Loucy (cell line): ENCODE results near the gene CRADD.

Experiments used
- H2AFZ ChIP-seq: fragments of 200-600 bp; sonication (generic); 2 replicates; pipeline ENCODE4 v1.6.0; 2016; ENCODE audit warnings: antibody characterized with exemption, mild to moderate bottlenecking, low read length, moderate library complexity
- H3F3A ChIP-seq: fragments of 200-600 bp; 2 replicates; pipeline ENCODE4 v1.6.0; 2016; ENCODE audit warnings: antibody characterized with exemption, low read depth, mild to moderate bottlenecking
- H3K27me3 ChIP-seq: fragments of 200-600 bp; sonication (generic); 2 replicates; pipeline ENCODE4 v1.6.1; 2014; ENCODE audit warnings: low read length, mild to moderate bottlenecking; ENCODE audit not compliant: insufficient read depth, poor library complexity, severe bottlenecking
- H3K36me3 ChIP-seq: fragments of 200-600 bp; sonication (generic); 2 replicates; pipeline ENCODE4 v1.6.1; 2016; ENCODE audit warnings: low read length; ENCODE audit not compliant: insufficient read depth
- H3K4me1 ChIP-seq: fragments of 200-600 bp; sonication (generic); 2 replicates; pipeline ENCODE4 v1.5.1; 2014; ENCODE audit warnings: low read length, mild to moderate bottlenecking; ENCODE audit not compliant: insufficient read depth, poor library complexity, severe bottlenecking
- H3K4me2 ChIP-seq: fragments of 200-600 bp; sonication (generic); 2 replicates; pipeline ENCODE4 v1.6.0; 2014; ENCODE audit warnings: antibody characterized with exemption, low read length, low read depth, mild to moderate bottlenecking; ENCODE audit not compliant: poor library complexity, severe bottlenecking
- H3K4me3 ChIP-seq: fragments of 200-600 bp; sonication (generic); 2 replicates; pipeline ENCODE4 v1.5.1; 2014; ENCODE audit warnings: low read length, mild to moderate bottlenecking, mixed read lengths; ENCODE audit not compliant: poor library complexity, severe bottlenecking
- H3K79me2 ChIP-seq: fragments of 200-600 bp; sonication (generic); 2 replicates; pipeline ENCODE4 v1.6.1; 2014; ENCODE audit warnings: low read length; ENCODE audit not compliant: insufficient read depth
- H3K9ac ChIP-seq: fragments of 200-600 bp; sonication (generic); 2 replicates; pipeline ENCODE4 v1.6.0; 2014; ENCODE audit warnings: mild to moderate bottlenecking, low read depth, low read length, moderate library complexity; ENCODE audit not compliant: poor library complexity, severe bottlenecking
- H3K9me2 ChIP-seq: fragments of 200-600 bp; sonication (generic); replicated peaks from 2 replicates; pipeline ENCODE4 v1.6.1; 2016; ENCODE audit warnings: low read depth, low read length, mixed read lengths
- H3K9me3 ChIP-seq: fragments of 200-600 bp; sonication (generic); 2 replicates; pipeline ENCODE4 v1.6.1; 2014; ENCODE audit warnings: mild to moderate bottlenecking, antibody characterized with exemption, low read length, low read depth; ENCODE audit not compliant: insufficient read depth
- H4K20me1 ChIP-seq: fragments of 200-600 bp; sonication (generic); 2 replicates; pipeline ENCODE4 v1.6.0; 2014; ENCODE audit warnings: antibody characterized with exemption, low read length, mild to moderate bottlenecking; ENCODE audit not compliant: insufficient read depth, poor library complexity, severe bottlenecking
- EZH2phosphoT487 ChIP-seq: fragments of 200-600 bp; IDR thresholded peaks from 2 replicates; pipeline ENCODE4 v1.6.1; 2018; ENCODE audit warnings: antibody characterized with exemption, mild to moderate bottlenecking, moderate library complexity, borderline replicate concordance
- TF ChIP-seq, protein P1 (sequence below): fragments of 200-600 bp; sonication (generic); conservative IDR thresholded peaks from 2 replicates; pipeline ENCODE4 v1.5.1; 2014; ENCODE audit warnings: mild to moderate bottlenecking, antibody characterized with exemption, low read length

The CRADD gene

DNA sequence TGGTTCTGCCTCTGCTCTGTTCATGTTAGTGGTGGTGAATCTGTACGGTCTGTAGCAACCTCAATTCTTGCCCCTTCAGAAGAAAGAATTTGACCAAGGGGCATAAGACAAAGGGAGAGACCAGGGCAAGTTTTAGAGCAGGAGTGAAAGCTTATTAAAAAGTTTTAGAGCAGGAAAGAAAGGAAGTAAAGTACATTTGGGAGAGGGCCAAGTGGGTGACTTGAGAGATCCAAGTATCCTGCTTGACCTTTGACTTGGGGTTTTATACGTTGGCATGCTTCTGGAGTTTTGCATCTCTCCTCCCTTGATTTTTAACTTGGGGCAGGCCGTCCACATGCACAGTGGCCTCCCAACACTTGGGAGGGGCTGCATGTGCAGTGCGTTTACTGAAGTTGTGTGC is 225.0 kb downstream of the CRADD start:
- Histone ChIP-seq H3K36me3 (no peaks in the 10 kb centered on the region), H3K79me2 (no peaks in the 10 kb centered on the region), H3F3A (no peaks in the 10 kb centered on the region), H3K9ac (no peak overlapping the region), H2AFZ (no peak overlapping the region), H3K4me3 (no peak overlapping the region), H3K4me2 (no peak overlapping the region), H3K4me1 (peaks cover 10% of the 10 kb centered on the region), H3K9me3 (no peaks in the 10 kb centered on the region), H3K9me2 (no peaks in the 10 kb centered on the region), H4K20me1 (no peaks in the 10 kb centered on the region), H3K27me3 (no peaks in the 10 kb centered on the region)
- TF ChIP-seq EZH2phosphoT487 = no peak
- TF ChIP-seq, protein P1, sequence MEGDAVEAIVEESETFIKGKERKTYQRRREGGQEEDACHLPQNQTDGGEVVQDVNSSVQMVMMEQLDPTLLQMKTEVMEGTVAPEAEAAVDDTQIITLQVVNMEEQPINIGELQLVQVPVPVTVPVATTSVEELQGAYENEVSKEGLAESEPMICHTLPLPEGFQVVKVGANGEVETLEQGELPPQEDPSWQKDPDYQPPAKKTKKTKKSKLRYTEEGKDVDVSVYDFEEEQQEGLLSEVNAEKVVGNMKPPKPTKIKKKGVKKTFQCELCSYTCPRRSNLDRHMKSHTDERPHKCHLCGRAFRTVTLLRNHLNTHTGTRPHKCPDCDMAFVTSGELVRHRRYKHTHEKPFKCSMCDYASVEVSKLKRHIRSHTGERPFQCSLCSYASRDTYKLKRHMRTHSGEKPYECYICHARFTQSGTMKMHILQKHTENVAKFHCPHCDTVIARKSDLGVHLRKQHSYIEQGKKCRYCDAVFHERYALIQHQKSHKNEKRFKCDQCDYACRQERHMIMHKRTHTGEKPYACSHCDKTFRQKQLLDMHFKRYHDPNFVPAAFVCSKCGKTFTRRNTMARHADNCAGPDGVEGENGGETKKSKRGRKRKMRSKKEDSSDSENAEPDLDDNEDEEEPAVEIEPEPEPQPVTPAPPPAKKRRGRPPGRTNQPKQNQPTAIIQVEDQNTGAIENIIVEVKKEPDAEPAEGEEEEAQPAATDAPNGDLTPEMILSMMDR = no peak

DNA sequence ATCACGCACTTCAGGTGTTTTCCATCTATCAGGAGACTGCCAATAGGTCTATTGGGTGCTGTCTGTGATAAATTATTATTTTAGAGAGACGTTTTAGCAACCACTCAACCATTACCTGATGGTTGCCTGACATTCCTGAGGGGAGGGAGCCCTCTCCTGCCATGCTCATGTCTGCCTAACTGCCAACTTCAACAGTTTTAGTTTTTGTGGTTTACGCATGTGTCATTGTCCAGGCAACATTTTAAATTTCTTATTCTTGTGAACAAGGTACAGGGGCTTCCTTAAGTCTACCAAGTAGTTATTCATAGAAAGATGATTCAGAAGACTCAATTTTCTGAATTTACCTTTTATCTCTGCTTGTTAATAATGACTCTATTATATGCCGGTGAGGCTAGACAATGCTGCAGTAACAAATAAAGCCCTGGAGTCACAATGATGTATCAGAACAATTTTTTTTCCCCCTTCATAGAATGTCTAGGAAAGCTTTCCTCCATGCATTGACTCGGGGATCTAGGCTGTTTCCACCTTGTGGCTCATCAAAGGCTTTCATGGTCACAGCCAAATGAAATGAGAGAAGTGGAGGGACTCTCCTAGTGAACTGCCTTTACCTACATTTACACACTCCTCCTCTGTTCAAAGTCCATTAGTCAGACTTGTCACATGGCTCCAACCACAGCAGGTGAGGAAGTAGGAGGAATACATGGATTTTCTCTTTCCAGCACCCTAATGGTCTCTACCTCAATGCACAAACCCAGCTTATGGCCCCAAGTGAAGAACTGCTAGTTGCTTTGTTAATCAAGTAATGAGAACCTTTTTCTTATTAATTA is 225.8 kb downstream of the CRADD start:
- Histone ChIP-seq H4K20me1 (no peaks in the 10 kb centered on the region), H3K79me2 (no peaks in the 10 kb centered on the region), H3K4me2 (no peak overlapping the region), H3K9ac (no peak overlapping the region), H3K4me1 (peaks cover 10% of the 10 kb centered on the region), H3F3A (no peaks in the 10 kb centered on the region), H3K9me3 (no peaks in the 10 kb centered on the region), H3K27me3 (no peaks in the 10 kb centered on the region), H2AFZ (no peak overlapping the region), H3K9me2 (no peaks in the 10 kb centered on the region), H3K36me3 (no peaks in the 10 kb centered on the region), H3K4me3 (no peak overlapping the region)
- TF ChIP-seq EZH2phosphoT487 = no peak
- TF ChIP-seq, protein P1 = no peak

DNA sequence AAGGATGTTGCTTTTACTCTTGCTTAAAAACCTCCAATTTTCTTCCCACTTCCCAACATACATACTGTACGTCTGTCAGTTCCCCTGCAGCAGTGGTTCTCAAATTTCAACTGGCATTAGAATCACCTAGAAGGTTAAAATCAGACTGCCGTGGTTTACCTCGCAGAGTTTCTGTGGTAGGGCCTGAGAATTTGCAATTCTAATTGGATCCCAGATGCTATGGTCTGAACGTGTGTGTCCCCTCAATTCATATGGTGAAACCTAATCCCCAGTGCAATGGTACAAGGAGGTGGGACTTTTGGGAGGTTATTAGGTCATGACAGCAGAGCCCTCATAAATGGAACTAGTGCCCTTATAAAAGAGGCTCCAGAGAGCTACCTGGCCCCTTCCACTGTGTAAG is 226.9 kb downstream of the CRADD start:
- no peaks in the 10 kb centered on the region for H3F3A ChIP-seq
- TF ChIP-seq, protein P1 = no peak
- no peak for TF ChIP-seq EZH2phosphoT487
- no peak overlapping the region for H3K9ac ChIP-seq
- H3K4me2 ChIP-seq = no peak overlapping the region
- H3K9me3 ChIP-seq = no peaks in the 10 kb centered on the region
- H3K4me3 ChIP-seq = no peak overlapping the region
- no peaks in the 10 kb centered on the region for H3K27me3 ChIP-seq
- H2AFZ ChIP-seq = no peak overlapping the region
- H3K36me3 ChIP-seq = no peaks in the 10 kb centered on the region
- H4K20me1 ChIP-seq = no peaks in the 10 kb centered on the region
- peaks cover 7% of the 10 kb centered on the region for H3K4me1 ChIP-seq
- no peaks in the 10 kb centered on the region for H3K9me2 ChIP-seq
- no peaks in the 10 kb centered on the region for H3K79me2 ChIP-seq
